Calu3 (cell line): ENCODE data around the gene DENND5A. TPM values are rescaled to one million over a fixed set of nuclear protein-coding genes. Genes with fewer than 3 reads are reported as not detected.

Source experiments
- BruUV-seq: library from RNA; stranded (reverse); fragments of 400-500 nt; replicated peaks from 2 replicates; lab custom pipeline; 2021; lab: Mats Ljungman, UMichigan
- CTCF ChIA-PET: fragments of 300-600 bp; sonication (Branson Sonifier 250); formaldehyde crosslinking; loops from one replicate; lab custom pipeline; 2022; ENCODE audit warnings: antibody characterized with exemption; lab: Charles Lee
- DNase-seq: peaks from one replicate; pipeline ENCODE4 v3.0.0; 2022
- H3K27ac Mint-ChIP-seq: one replicate; pipeline ENCODE4 v1.8.0; 2022; ENCODE audit warnings: mixed read lengths; ENCODE audit not compliant: unreplicated experiment
- H3K27me3 Mint-ChIP-seq: one replicate; pipeline ENCODE4 v1.8.0; 2022; ENCODE audit warnings: mixed read lengths; ENCODE audit not compliant: unreplicated experiment
- H3K36me3 Mint-ChIP-seq: one replicate; pipeline ENCODE4 v1.8.0; 2022; ENCODE audit warnings: mild to moderate bottlenecking, moderate library complexity, mixed read lengths; ENCODE audit not compliant: insufficient read depth, unreplicated experiment
- H3K4me1 Mint-ChIP-seq: one replicate; pipeline ENCODE4 v1.8.0; 2022; ENCODE audit warnings: mild to moderate bottlenecking, low read depth, mixed read lengths; ENCODE audit not compliant: unreplicated experiment
- H3K4me3 Mint-ChIP-seq: one replicate; pipeline ENCODE4 v1.8.0; 2022; ENCODE audit warnings: mild to moderate bottlenecking, low read depth, moderate library complexity, mixed read lengths; ENCODE audit not compliant: unreplicated experiment
- H3K9me3 Mint-ChIP-seq: one replicate; pipeline ENCODE4 v1.8.0; 2022; ENCODE audit warnings: low read depth, mixed read lengths; ENCODE audit not compliant: unreplicated experiment
- CTCF ChIP-seq: fragments of 200-600 bp; IDR thresholded peaks from one replicate; pipeline ENCODE4 v1.8.0; 2022; ENCODE audit warnings: antibody characterized with exemption; ENCODE audit not compliant: unreplicated experiment
- intact Hi-C: fragments of 100-400 bp; cut with micrococcal nuclease; formaldehyde crosslinking; loops from one replicate; pipeline ENCODE4 v1.10.0; 2022; ENCODE audit not compliant: unreplicated experiment
- total RNA-seq: library from RNA; stranded (reverse); gene quantifications from 2 replicates; pipeline ENCODE4 v1.2.3, GENCODE V29; 2022

The DENND5A gene
- total RNA-seq, 1 experiment from 2014 or later, result 40.0 TPM

- CTCF ChIA-PET, result interaction anchor here (0.6 kb wide), 1 partner anchor 11 kb away, joined by 3 read pairs; no protein-coding TSS in a partner anchor
- Mint-ChIP-seq H3K27ac (no peak overlapping the region), H3K27me3 (no peaks in the 10 kb centered on the region), H3K4me3 (no peak overlapping the region), H3K4me1 (peaks cover 10% of the 10 kb centered on the region), H3K36me3 (no peaks in the 10 kb centered on the region), H3K9me3 (no peaks in the 10 kb centered on the region)
- DNase-seq, result no peak
- no peak for TF ChIP-seq CTCF
- BruUV-seq, result no TSS peak
- intact Hi-C loops, result no loop called here
Observed at GRCh38 chr11:9150501-9150900, 114.6 kb downstream of the DENND5A start.

GRCh38 chr11:9148727-9149126, 116.4 kb downstream of the DENND5A start:
- DNase-seq, result no peak
- Mint-ChIP-seq H3K27ac (no peak overlapping the region), H3K36me3 (no peaks in the 10 kb centered on the region), H3K4me1 (peaks cover 10% of the 10 kb centered on the region), H3K27me3 (no peaks in the 10 kb centered on the region), H3K9me3 (no peaks in the 10 kb centered on the region), H3K4me3 (no peak overlapping the region)
- intact Hi-C loops, result no loop called here
- BruUV-seq, result no TSS peak
- CTCF ChIA-PET, result interaction anchor here (0.6 kb wide), 1 partner anchor 373 kb away, joined by 4 read pairs; no protein-coding TSS in a partner anchor
- no peak for TF ChIP-seq CTCF

GRCh38 chr11:9148035-9148434, 117.1 kb downstream of the DENND5A start:
- no peaks in the 10 kb centered on the region for H3K27me3 Mint-ChIP-seq
- TF ChIP-seq CTCF, result no peak
- no TSS peak for BruUV-seq
- H3K4me3 Mint-ChIP-seq, result no peak overlapping the region
- no peak overlapping the region for H3K27ac Mint-ChIP-seq
- no peaks in the 10 kb centered on the region for H3K36me3 Mint-ChIP-seq
- no peak for DNase-seq
- peaks cover 10% of the 10 kb centered on the region for H3K4me1 Mint-ChIP-seq
- no peaks in the 10 kb centered on the region for H3K9me3 Mint-ChIP-seq
- CTCF ChIA-PET, result no interaction called here
- intact Hi-C loops, result no loop called here

GRCh38 chr11:9146477-9146876, 118.7 kb downstream of the DENND5A start:
- no peak for DNase-seq
- Mint-ChIP-seq H3K4me1 (peaks cover 10% of the 10 kb centered on the region), H3K36me3 (no peaks in the 10 kb centered on the region), H3K9me3 (no peaks in the 10 kb centered on the region), H3K27ac (no peak overlapping the region), H3K4me3 (no peak overlapping the region), H3K27me3 (no peaks in the 10 kb centered on the region)
- BruUV-seq, result no TSS peak
- no peak for TF ChIP-seq CTCF
- intact Hi-C loops, result no loop called here
- CTCF ChIA-PET, result interaction anchor here (1.0 kb wide), 1 partner anchor 9 kb away, joined by 3 read pairs; no protein-coding TSS in a partner anchor
